Right atrium auricular region (tissue), 2 donors: ENCODE measurements around the gene PAXIP1. TPM values are rescaled to one million over a fixed set of nuclear protein-coding genes. Genes with fewer than 3 reads are reported as not detected.

ENCODE experiments used
- DNase-seq: peaks from one replicate; pipeline ENCODE4 v3.0.0-alpha.2; 2019; ENCODE audit warnings: low spot score
- H3K27ac ChIP-seq, 2 donors: fragments of 200-600 bp; sonication (generic); 1 replicate in 1 of 2; 2 replicates in 1 of 2; pipeline ENCODE4 v1.5.1; 2016 to 2019
- H3K27me3 ChIP-seq, 2 donors: fragments of 200-600 bp; sonication (generic); one replicate each; pipeline versions ENCODE4 v1.5.1 to v1.6.0; 2017 to 2019
- H3K36me3 ChIP-seq: fragments of 200-600 bp; sonication (generic); one replicate; pipeline ENCODE4 v1.5.1; 2016
- H3K4me1 ChIP-seq, 2 donors: fragments of 200-600 bp; sonication (generic); one replicate each; pipeline versions ENCODE4 v1.5.1 to v1.6.0; 2017 to 2019
- H3K4me3 ChIP-seq, 2 donors: fragments of 200-600 bp; sonication (generic); 1 replicate in 1 of 2; 2 replicates in 1 of 2; pipeline ENCODE4 v1.5.1; 2017 to 2019; ENCODE audit warnings: mild to moderate bottlenecking in 1 of 2, moderate library complexity in 1 of 2
- H3K9me3 ChIP-seq, 2 donors: fragments of 200-600 bp; sonication (generic); one replicate each; pipeline ENCODE4 v1.5.1; 2019
- total RNA-seq, 2 donors: library from RNA; depleted of rRNA; stranded (reverse); fragments of >200 nt; gene quantifications; one replicate each; pipeline ENCODE4 v1.1.0, GENCODE V29; 2016
- TF ChIP-seq, protein P1 (sequence below), 2 donors: fragments of 200-600 bp; sonication (generic); IDR thresholded peaks; one replicate each; pipeline ENCODE4 v1.5.1; 2019; ENCODE audit warnings: antibody characterized with exemption in 2 of 2

The PAXIP1 gene
- total RNA-seq, 2 donors from 2014 or later, result 6.2 to 8.2 TPM

DNA sequence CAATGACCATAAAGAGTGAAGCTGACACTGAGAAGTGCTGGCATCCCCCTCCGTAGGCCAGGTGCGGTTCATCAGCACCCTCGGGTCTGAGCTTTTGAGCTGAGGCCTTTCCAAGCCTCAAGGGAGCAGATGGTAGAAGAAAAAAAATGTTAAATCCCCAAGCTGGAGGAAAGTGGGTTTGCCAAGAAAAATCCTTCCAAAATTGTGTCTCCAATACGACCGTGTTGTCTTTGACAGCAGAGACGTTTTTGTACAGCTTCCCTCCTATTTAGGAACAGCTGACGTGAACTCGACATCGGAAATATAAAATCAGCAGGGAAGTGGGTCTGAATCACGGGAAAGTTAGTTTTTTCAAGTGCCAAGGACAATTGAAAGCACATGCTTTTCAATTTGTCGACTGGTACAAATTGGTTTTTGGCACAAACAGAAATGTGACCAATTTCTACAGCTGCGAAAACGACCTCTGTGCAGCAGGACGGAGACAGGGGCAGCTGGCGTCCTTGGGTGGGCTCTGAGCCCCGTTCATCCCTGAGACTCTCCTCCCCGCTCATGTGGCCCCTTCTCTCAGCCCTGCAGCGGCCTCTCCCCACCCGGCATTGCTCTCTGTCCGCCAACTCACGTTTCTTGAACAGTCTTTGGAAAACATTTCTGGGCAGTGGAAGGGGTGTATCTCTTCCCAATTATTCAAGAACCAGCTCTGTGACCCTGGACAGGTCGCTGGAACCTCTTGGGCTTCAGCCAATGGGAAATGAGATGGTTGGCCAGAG is 89.9 kb downstream of the PAXIP1 start:
- DNase-seq, result no peak
- peaks cover 0 to 10% of the 10 kb centered on the region in 2 donors for H3K9me3 ChIP-seq
- H3K27me3 ChIP-seq, result no peaks in the 10 kb centered on the region
- no peak overlapping the region for H3K4me3 ChIP-seq
- H3K27ac ChIP-seq, result no peak overlapping the region
- peaks cover 0 to 10% of the 10 kb centered on the region in 2 donors for H3K4me1 ChIP-seq
- H3K36me3 ChIP-seq, result no peaks in the 10 kb centered on the region
- TF ChIP-seq, protein P1, sequence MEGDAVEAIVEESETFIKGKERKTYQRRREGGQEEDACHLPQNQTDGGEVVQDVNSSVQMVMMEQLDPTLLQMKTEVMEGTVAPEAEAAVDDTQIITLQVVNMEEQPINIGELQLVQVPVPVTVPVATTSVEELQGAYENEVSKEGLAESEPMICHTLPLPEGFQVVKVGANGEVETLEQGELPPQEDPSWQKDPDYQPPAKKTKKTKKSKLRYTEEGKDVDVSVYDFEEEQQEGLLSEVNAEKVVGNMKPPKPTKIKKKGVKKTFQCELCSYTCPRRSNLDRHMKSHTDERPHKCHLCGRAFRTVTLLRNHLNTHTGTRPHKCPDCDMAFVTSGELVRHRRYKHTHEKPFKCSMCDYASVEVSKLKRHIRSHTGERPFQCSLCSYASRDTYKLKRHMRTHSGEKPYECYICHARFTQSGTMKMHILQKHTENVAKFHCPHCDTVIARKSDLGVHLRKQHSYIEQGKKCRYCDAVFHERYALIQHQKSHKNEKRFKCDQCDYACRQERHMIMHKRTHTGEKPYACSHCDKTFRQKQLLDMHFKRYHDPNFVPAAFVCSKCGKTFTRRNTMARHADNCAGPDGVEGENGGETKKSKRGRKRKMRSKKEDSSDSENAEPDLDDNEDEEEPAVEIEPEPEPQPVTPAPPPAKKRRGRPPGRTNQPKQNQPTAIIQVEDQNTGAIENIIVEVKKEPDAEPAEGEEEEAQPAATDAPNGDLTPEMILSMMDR (IDR thresholded peaks at IDR 0.05), result no peak

DNA sequence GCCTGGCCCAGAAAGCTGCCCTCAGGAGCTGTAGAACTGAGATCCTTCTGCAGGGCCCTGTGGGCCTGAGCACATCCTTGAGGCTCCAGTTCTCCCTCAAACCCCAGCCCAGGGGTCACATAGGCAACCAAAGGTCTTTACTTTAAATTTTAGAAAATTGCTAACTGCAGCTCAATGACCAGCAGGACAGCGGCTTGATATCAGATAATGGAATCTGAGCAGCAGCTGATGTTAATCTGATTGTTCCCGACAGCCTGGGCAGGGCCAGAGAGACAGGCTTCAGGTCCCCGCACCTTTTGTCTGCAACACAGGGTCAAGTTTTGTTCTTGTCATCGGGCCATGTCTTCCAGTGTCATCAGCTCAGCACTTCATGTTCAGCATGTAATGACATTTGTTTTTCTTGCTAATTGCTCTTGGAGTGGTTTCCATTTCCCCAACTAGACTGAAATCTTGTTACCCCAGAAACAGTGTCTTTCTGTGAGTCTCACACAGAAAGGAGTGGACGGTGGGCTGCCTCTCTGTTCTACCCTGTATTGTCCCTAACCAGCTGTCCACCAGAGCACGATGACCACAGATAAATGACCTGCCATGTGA is 91.0 kb downstream of the PAXIP1 start:
- H3K4me1 ChIP-seq, result peaks cover 0 to 10% of the 10 kb centered on the region in 2 donors
- no peaks in the 10 kb centered on the region for H3K27me3 ChIP-seq
- H3K4me3 ChIP-seq, result no peak overlapping the region
- DNase-seq, result no peak
- no peaks in the 10 kb centered on the region for H3K36me3 ChIP-seq
- no peak overlapping the region for H3K27ac ChIP-seq
- TF ChIP-seq, protein P1 (IDR thresholded peaks at IDR 0.05), result no peak
- peaks cover 0 to 11% of the 10 kb centered on the region in 2 donors for H3K9me3 ChIP-seq

DNA sequence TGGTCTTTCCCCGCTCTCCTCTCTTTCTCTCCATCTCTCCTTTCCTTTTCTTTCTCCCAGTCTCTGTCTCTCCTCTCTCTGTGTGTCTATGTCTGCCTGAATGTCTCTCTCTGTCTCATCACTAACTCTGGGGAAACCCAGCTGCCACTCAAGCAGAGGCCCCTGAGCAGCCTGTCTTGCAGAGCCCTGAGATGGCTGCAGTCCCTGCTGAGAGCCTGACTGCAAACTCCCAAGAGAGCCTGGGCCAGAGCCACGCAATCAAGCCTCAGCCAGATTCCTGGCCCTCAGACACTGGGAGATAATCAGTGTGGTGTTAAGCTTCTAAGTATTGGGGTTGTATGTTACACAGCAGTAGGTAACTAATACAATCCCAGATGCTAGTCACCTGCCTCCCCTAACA is 91.5 kb downstream of the PAXIP1 start:
- Histone ChIP-seq H3K4me1 (peaks cover 0 to 10% of the 10 kb centered on the region in 2 donors), H3K36me3 (no peaks in the 10 kb centered on the region), H3K27me3 (no peaks in the 10 kb centered on the region), H3K4me3 (no peak overlapping the region), H3K27ac (no peak overlapping the region), H3K9me3 (peaks cover 0 to 14% of the 10 kb centered on the region in 2 donors)
- TF ChIP-seq, protein P1 (IDR thresholded peaks at IDR 0.05), result no peak
- no peak for DNase-seq

DNA sequence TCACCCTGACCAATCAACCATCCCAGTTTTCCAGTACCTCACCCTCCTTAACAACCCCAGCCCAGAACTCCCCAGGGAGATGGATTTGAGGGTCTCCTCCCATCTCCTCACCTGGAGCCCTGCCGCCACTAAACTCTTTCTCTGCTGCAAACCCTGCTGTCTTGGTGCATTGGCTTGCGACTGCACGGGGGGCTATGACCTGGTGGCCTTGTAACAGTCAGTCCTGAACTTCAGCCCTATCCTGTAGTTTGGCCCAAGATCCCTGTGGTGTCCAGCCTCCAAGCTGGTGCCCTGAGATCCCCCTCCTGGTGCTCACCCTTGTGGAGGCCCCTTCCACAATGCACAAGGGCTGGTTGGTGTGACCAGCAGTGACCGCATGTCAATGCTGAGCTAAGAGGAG is 91.9 kb downstream of the PAXIP1 start:
- H3K36me3 ChIP-seq, result no peaks in the 10 kb centered on the region
- DNase-seq, result no peak
- no peaks in the 10 kb centered on the region for H3K27me3 ChIP-seq
- H3K4me3 ChIP-seq, result no peak overlapping the region
- peaks cover 0 to 10% of the 10 kb centered on the region in 2 donors for H3K4me1 ChIP-seq
- H3K27ac ChIP-seq, result no peak overlapping the region
- peaks cover 0 to 14% of the 10 kb centered on the region in 2 donors for H3K9me3 ChIP-seq
- TF ChIP-seq, protein P1 (IDR thresholded peaks at IDR 0.05), result no peak

GRCh38 chr7:154910125-154910524 is 92.8 kb downstream of the PAXIP1 start:
- no peak for DNase-seq
- no peaks in the 10 kb centered on the region for H3K27me3 ChIP-seq
- peaks cover 0 to 14% of the 10 kb centered on the region in 2 donors for H3K9me3 ChIP-seq
- no peak overlapping the region for H3K27ac ChIP-seq
- peaks cover 0 to 10% of the 10 kb centered on the region in 2 donors for H3K4me1 ChIP-seq
- H3K36me3 ChIP-seq, result no peaks in the 10 kb centered on the region
- H3K4me3 ChIP-seq, result no peak overlapping the region
- TF ChIP-seq, protein P1 (IDR thresholded peaks at IDR 0.05), result no peak
